A673 (cell line): Measurements from ENCODE around the gene KRT2. TPM values are rescaled to one million over a fixed set of nuclear protein-coding genes. Genes with fewer than 3 reads are reported as not detected.

ENCODE experiments used
- BruUV-seq: library from RNA; stranded (reverse); fragments of 400-500 nt; replicated peaks from 2 replicates; lab custom pipeline; 2021; lab: Mats Ljungman, UMichigan
- CTCF ChIA-PET: fragments of 300-600 bp; sonication (Branson Sonifier 250); formaldehyde crosslinking; loops from one replicate; lab custom pipeline; 2022; ENCODE audit warnings: antibody characterized with exemption; lab: Charles Lee
- POLR2A ChIA-PET: fragments of 300-600 bp; sonication (Branson Sonifier 250); formaldehyde crosslinking; loops from one replicate; lab custom pipeline; 2022; ENCODE audit warnings: antibody characterized with exemption; ENCODE audit not compliant: low non-redundant PET; lab: Charles Lee
- DNase-seq: peaks from one replicate; pipeline ENCODE4 v3.0.0-alpha.2; 2015; ENCODE audit warnings: low spot score
- H3K27ac ChIP-seq: fragments of 200-600 bp; sonication (generic); 2 replicates; pipeline ENCODE4 v1.5.1; 2016; ENCODE audit warnings: mixed run types, low read depth, mild to moderate bottlenecking, mixed read lengths, antibody characterized with exemption, low read length; ENCODE audit not compliant: poor library complexity, severe bottlenecking
- H3K27me3 ChIP-seq: fragments of 200-600 bp; sonication (generic); replicated peaks from 2 replicates; pipeline ENCODE4 v1.6.1; 2017; ENCODE audit warnings: mixed run types, low read depth, mild to moderate bottlenecking, mixed read lengths, antibody characterized with exemption, low read length; ENCODE audit not compliant: insufficient read depth, poor library complexity
- H3K36me3 ChIP-seq: fragments of 200-600 bp; sonication (generic); 2 replicates; pipeline ENCODE4 v1.6.1; 2016; ENCODE audit warnings: mixed run types, mild to moderate bottlenecking, mixed read lengths, antibody characterized with exemption, low read length; ENCODE audit not compliant: insufficient read depth, poor library complexity, severe bottlenecking
- H3K4me1 ChIP-seq: fragments of 200-600 bp; sonication (generic); 2 replicates; pipeline ENCODE4 v1.6.1; 2017; ENCODE audit warnings: mixed run types, mild to moderate bottlenecking, mixed read lengths, antibody characterized with exemption, low read length; ENCODE audit not compliant: insufficient read depth, poor library complexity, severe bottlenecking
- H3K4me3 ChIP-seq: fragments of 200-600 bp; sonication (generic); 2 replicates; pipeline ENCODE4 v1.5.1; 2016; ENCODE audit warnings: low read depth, mixed run types, mild to moderate bottlenecking, mixed read lengths, low read length; ENCODE audit not compliant: poor library complexity, severe bottlenecking
- H3K9me3 ChIP-seq: fragments of 200-600 bp; sonication (generic); 2 replicates; pipeline ENCODE4 v1.6.1; 2016; ENCODE audit warnings: mixed run types, low read depth, mild to moderate bottlenecking, mixed read lengths, antibody characterized with exemption, low read length; ENCODE audit not compliant: poor library complexity, severe bottlenecking
- CTCF ChIP-seq: fragments of 300-800, 200-600 bp; sonication (generic); conservative IDR thresholded peaks from 2 replicates; pipeline ENCODE4 v1.5.1; 2017; ENCODE audit warnings: low read depth, mild to moderate bottlenecking, antibody characterized with exemption, low read length, moderate library complexity, mixed read lengths
- EZH2 ChIP-seq: fragments of 200-600 bp; sonication (generic); IDR thresholded peaks from 2 replicates; pipeline ENCODE4 v1.6.1; 2017; ENCODE audit warnings: borderline replicate concordance, low read depth, mild to moderate bottlenecking, mixed read lengths, antibody characterized with exemption, low read length; ENCODE audit not compliant: poor library complexity, severe bottlenecking
- intact Hi-C: fragments of 100-400 bp; cut with micrococcal nuclease; formaldehyde crosslinking; loops from one replicate; pipeline ENCODE4 v1.10.0; 2022; ENCODE audit not compliant: unreplicated experiment
- total RNA-seq: library from RNA; stranded (reverse); gene quantifications from 2 replicates; pipeline ENCODE4 v1.2.3, GENCODE V29; 2021

Gene KRT2
- total RNA-seq, 1 experiment from 2014 or later: not detected

DNA sequence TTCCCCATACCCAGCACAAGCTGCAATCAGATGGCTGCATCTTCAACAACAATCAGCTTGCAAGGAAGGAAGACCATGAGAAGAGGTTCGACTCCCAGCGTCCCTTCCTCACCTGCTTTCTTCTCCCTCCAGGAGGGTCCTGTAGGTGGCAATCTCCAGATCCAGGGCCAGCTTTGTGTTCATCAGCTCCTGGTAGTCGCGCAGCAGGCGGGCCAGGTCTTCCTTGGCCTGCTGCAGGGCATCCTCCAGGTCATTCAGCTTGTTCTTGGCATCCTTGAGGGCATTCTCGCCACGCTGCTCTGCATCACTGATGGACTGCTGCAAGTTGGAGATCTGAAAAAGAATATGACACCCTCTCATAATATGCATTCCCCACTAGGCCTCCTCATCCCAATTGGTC lies 24.2 kb upstream of the KRT2 start:
- Histone ChIP-seq H3K27me3 (peaks cover 7% of the 10 kb centered on the region), H3K27ac (no peak overlapping the region), H3K4me1 (no peaks in the 10 kb centered on the region), H3K36me3 (no peaks in the 10 kb centered on the region), H3K4me3 (no peak overlapping the region), H3K9me3 (no peaks in the 10 kb centered on the region)
- no TSS peak for BruUV-seq
- TF ChIP-seq CTCF (no peak), EZH2 (no peak)
- ChIA-PET POLR2A (no interaction called here), CTCF (no interaction called here)
- intact Hi-C loops: no loop called here
- no peak for DNase-seq

DNA sequence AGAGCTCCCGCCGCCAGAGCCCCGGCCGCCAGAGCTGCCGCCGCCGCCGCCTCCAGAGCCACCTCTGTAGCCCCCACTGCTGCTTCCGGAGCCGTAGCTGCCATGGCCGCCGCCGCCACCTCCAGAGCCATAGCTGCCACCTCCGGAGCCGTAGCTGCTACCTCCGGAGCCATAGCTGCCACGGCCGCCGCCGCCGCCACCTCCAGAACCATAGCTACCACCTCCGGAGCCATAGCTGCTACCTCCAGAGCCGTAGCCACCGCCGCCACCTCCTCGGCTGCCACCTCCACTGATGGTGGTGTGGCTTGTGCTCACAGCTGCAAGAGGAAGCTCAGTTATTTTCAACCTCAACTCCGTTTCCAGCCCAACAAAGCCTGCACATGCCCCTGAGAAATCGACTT lies 23.3 kb upstream of the KRT2 start:
- no peak overlapping the region for H3K27ac ChIP-seq
- ChIA-PET CTCF (interaction anchor here (0.8 kb wide), 1 partner anchor 204 kb away, joined by 5 read pairs; no protein-coding TSS in a partner anchor), POLR2A (no interaction called here)
- BruUV-seq: no TSS peak
- H3K27me3 ChIP-seq: peaks cover 7% of the 10 kb centered on the region
- H3K4me1 ChIP-seq: no peaks in the 10 kb centered on the region
- no peak overlapping the region for H3K4me3 ChIP-seq
- intact Hi-C loops: no loop called here
- H3K9me3 ChIP-seq: no peaks in the 10 kb centered on the region
- no peak for DNase-seq
- no peaks in the 10 kb centered on the region for H3K36me3 ChIP-seq
- TF ChIP-seq EZH2: no peak
- TF ChIP-seq CTCF: no peak

DNA sequence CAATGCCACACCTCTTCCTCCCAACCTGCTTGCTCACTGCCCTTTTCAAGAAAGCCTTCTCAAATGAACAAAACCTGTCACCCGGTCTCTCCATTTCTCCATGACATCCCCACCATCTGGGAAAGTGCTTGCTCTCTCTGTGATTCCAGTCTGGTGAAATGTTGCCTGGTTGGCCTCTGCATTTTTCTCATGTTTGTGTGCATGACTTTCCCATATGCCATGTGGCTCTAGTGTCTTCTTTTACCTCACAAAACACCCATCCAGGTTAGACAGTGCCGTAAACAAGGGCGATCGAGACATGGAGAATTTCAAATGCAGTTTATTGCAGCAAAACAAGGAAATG lies 22.4 kb upstream of the KRT2 start:
- Histone ChIP-seq H3K4me3 (no peak overlapping the region), H3K27ac (no peak overlapping the region), H3K36me3 (no peaks in the 10 kb centered on the region), H3K27me3 (peaks cover 7% of the 10 kb centered on the region), H3K9me3 (no peaks in the 10 kb centered on the region), H3K4me1 (no peaks in the 10 kb centered on the region)
- TF ChIP-seq EZH2: no peak
- no peak for TF ChIP-seq CTCF
- DNase-seq: no peak
- POLR2A ChIA-PET: no interaction called here
- CTCF ChIA-PET: no interaction called here
- intact Hi-C loops: no loop called here
- no TSS peak for BruUV-seq
